ENCODE measurements around the gene ZYG11B. TPM values are rescaled to one million over a fixed set of nuclear protein-coding genes. Genes with fewer than 3 reads are reported as not detected.

Gene ZYG11B
- total and polyA plus RNA-seq, 9 of the 15 experiments (the other 6 are each of a cell fraction or from before 2014, with no cell fraction given), result 4.9 to 22.2 (median 12.2) TPM

DNA sequence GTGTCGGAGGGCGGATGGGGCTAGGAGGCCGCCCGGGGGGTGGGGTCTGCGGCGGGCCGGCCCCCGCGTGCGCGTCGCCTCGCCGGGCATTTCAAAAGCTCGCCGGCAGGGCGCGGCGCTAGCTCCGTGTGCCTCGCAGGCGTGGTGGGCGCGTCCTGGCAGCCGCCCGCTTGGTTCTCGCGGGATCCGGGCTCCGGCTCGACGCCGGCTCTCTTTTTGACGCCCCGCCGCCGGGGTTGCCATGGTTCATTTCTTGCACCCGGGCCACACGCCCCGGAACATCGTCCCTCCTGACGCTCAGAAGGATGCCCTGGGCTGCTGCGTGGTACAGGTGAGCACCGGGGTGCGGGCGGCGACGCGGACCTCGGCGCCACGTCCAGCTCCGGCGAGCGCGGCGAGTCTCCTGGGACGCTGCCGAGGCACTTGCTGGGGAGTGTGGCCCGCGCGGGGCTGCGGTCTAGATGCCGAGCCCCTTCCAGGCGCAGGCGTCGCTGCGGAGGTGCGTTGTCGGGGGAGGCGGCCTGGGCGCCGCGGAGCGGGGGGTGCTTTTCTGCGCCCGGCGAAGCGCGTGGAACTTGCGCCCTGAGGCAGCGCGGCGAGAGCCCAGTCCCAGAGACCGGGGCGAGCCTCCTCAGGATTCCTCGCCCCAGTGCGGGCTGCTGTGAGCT lies 116.5 kb downstream of the ZYG11B start, which contains the start of gene ZYG11A (continued):
- TF ChIP-seq, protein P1, sequence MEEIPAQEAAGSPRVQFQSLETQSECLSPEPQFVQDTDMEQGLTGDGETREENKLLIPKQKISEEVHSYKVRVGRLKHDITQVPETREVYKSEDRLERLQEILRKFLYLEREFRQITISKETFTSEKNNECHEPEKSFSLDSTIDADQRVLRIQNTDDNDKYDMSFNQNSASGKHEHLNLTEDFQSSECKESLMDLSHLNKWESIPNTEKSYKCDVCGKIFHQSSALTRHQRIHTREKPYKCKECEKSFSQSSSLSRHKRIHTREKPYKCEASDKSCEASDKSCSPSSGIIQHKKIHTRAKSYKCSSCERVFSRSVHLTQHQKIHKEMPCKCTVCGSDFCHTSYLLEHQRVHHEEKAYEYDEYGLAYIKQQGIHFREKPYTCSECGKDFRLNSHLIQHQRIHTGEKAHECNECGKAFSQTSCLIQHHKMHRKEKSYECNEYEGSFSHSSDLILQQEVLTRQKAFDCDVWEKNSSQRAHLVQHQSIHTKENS (CRISPR knock-in tag; IDR thresholded peaks at IDR 0.05), result no peak
- TF ChIP-seq RBM25 (IDR thresholded peaks at IDR 0.05; ENCODE audit: low read depth, low read length, severe bottlenecking) (peak; percentile 100), XRCC3 (IDR thresholded peaks at IDR 0.05) (no peak), CHD2 (IDR thresholded peaks at IDR 0.05; ENCODE audit: low read depth, low read length) (peak; percentile 99), COPS2 (conservative IDR thresholded peaks at IDR 0.05) (no peak), DIDO1 (tag; IDR thresholded peaks at IDR 0.05; ENCODE audit: low read depth) (no peak), CBFA2T3 (IDR thresholded peaks at IDR 0.05) (no peak), KDM2B (CRISPR knock-in tag; IDR thresholded peaks at IDR 0.05) (no peak; the same call in 1 of the 2 replicates), PRPF4 (IDR thresholded peaks at IDR 0.05; ENCODE audit: insufficient read depth, low read depth, low read length, poor library complexity, severe bottlenecking) (peak; percentile 37), MTF1 (CRISPR knock-in tag; IDR thresholded peaks at IDR 0.05; ENCODE audit: borderline replicate concordance) (no peak), OTX1 (CRISPR knock-in tag; IDR thresholded peaks at IDR 0.05) (0 out of 2 replicates have a peak, but pooled peaks have one; percentile 14), HIVEP1 (CRISPR knock-in tag; IDR thresholded peaks at IDR 0.05) (0 out of 2 replicates have a peak, but pooled peaks have one; percentile 3), FOXA3 (CRISPR knock-in tag; conservative IDR thresholded peaks at IDR 0.05 in 1 of 2, IDR thresholded peaks at IDR 0.05 in 1 of 2) (no peak; a peak in 1 of 4 replicates), ETV1 (tag; conservative IDR thresholded peaks at IDR 0.05; ENCODE audit: low read depth) (no peak), PTBP1 (IDR thresholded peaks at IDR 0.05; ENCODE audit: low read depth, low read length) (no peak), ZNF354B (CRISPR knock-in tag; IDR thresholded peaks at IDR 0.05) (no peak), ZNF253 (CRISPR knock-in tag; conservative IDR thresholded peaks at IDR 0.05) (no peak)
- TF ChIP-seq, protein P2, sequence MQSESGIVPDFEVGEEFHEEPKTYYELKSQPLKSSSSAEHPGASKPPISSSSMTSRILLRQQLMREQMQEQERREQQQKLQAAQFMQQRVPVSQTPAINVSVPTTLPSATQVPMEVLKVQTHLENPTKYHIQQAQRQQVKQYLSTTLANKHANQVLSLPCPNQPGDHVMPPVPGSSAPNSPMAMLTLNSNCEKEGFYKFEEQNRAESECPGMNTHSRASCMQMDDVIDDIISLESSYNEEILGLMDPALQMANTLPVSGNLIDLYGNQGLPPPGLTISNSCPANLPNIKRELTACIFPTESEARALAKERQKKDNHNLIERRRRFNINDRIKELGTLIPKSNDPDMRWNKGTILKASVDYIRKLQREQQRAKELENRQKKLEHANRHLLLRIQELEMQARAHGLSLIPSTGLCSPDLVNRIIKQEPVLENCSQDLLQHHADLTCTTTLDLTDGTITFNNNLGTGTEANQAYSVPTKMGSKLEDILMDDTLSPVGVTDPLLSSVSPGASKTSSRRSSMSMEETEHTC (IDR thresholded peaks at IDR 0.05), result 0 out of 2 replicates have a peak, but pooled peaks have one; percentile 12
- TF ChIP-seq, protein P3, sequence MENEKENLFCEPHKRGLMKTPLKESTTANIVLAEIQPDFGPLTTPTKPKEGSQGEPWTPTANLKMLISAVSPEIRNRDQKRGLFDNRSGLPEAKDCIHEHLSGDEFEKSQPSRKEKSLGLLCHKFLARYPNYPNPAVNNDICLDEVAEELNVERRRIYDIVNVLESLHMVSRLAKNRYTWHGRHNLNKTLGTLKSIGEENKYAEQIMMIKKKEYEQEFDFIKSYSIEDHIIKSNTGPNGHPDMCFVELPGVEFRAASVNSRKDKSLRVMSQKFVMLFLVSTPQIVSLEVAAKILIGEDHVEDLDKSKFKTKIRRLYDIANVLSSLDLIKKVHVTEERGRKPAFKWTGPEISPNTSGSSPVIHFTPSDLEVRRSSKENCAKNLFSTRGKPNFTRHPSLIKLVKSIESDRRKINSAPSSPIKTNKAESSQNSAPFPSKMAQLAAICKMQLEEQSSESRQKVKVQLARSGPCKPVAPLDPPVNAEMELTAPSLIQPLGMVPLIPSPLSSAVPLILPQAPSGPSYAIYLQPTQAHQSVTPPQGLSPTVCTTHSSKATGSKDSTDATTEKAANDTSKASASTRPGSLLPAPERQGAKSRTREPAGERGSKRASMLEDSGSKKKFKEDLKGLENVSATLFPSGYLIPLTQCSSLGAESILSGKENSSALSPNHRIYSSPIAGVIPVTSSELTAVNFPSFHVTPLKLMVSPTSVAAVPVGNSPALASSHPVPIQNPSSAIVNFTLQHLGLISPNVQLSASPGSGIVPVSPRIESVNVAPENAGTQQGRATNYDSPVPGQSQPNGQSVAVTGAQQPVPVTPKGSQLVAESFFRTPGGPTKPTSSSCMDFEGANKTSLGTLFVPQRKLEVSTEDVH (IDR thresholded peaks at IDR 0.05; ENCODE audit: low read depth, partially characterized antibody), result no peak
- TF ChIP-seq, protein P4, sequence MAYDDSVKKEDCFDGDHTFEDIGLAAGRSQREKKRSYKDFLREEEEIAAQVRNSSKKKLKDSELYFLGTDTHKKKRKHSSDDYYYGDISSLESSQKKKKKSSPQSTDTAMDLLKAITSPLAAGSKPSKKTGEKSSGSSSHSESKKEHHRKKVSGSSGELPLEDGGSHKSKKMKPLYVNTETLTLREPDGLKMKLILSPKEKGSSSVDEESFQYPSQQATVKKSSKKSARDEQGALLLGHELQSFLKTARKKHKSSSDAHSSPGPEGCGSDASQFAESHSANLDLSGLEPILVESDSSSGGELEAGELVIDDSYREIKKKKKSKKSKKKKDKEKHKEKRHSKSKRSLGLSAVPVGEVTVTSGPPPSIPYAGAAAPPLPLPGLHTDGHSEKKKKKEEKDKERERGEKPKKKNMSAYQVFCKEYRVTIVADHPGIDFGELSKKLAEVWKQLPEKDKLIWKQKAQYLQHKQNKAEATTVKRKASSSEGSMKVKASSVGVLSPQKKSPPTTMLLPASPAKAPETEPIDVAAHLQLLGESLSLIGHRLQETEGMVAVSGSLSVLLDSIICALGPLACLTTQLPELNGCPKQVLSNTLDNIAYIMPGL (CRISPR knock-in tag; IDR thresholded peaks at IDR 0.05), result peak; percentile 79
- TF ChIP-seq, protein P5, sequence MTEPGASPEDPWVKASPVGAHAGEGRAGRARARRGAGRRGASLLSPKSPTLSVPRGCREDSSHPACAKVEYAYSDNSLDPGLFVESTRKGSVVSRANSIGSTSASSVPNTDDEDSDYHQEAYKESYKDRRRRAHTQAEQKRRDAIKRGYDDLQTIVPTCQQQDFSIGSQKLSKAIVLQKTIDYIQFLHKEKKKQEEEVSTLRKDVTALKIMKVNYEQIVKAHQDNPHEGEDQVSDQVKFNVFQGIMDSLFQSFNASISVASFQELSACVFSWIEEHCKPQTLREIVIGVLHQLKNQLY (CRISPR knock-in tag; conservative IDR thresholded peaks at IDR 0.05), result peak; percentile 16 to 69; a peak in 3 of 4 replicates

Measured in K562 (cell line).